HFFc6 (cell line): ENCODE data around the gene APBB2. TPM values are rescaled to one million over a fixed set of nuclear protein-coding genes. Genes with fewer than 3 reads are reported as not detected.

ENCODE experiments used
- DNase-seq: peaks from one replicate; pipeline ENCODE4 v3.0.0-alpha.2; 2018
- H3K27ac Mint-ChIP-seq: 2 replicates; pipeline ENCODE4 v1.8.0; 2020; ENCODE audit warnings: mild to moderate bottlenecking, mixed read lengths
- H3K27me3 Mint-ChIP-seq: 2 replicates; pipeline ENCODE4 v1.8.0; 2021; ENCODE audit warnings: mild to moderate bottlenecking, moderate library complexity, mixed read lengths; ENCODE audit not compliant: insufficient read depth
- H3K36me3 Mint-ChIP-seq: 2 replicates; pipeline ENCODE4 v1.8.0; 2021; ENCODE audit warnings: low read depth, mixed read lengths
- H3K4me1 Mint-ChIP-seq: 2 replicates; pipeline ENCODE4 v1.8.0; 2020; ENCODE audit warnings: low read depth, mixed read lengths
- H3K4me3 Mint-ChIP-seq: 2 replicates; pipeline ENCODE4 v1.8.0; 2020; ENCODE audit warnings: mild to moderate bottlenecking, moderate library complexity, mixed read lengths
- H3K9me3 Mint-ChIP-seq: 2 replicates; pipeline ENCODE4 v1.8.0; 2020; ENCODE audit warnings: mild to moderate bottlenecking, mixed read lengths
- CTCF ChIP-seq: fragments of 200-600 bp; sonication (generic); IDR thresholded peaks from 2 replicates; pipeline ENCODE4 v1.5.0; 2021; ENCODE audit warnings: antibody characterized with exemption, mild to moderate bottlenecking
- total RNA-seq, 6 experiments: library from RNA; stranded (reverse); fragmentation: NEBNext Ultra II Directional; extraction: Animal tissue kit (Norgen Biotek cat#: 25700); gene quantifications; 2 replicates in 1 of 6; 3 replicates in 5 of 6; pipeline ENCODE4 v1.2.3, GENCODE V29; 2021

APBB2 gene
- total RNA-seq, 6 experiments from 2014 or later, result 32.4 to 45.5 (median 35.8) TPM

GRCh38 chr4:41137879-41138278 lies 76.5 kb downstream of the APBB2 start:
- no peak for TF ChIP-seq CTCF
- H3K9me3 Mint-ChIP-seq, result no peaks in the 10 kb centered on the region
- DNase-seq, result no peak

GRCh38 chr4:41136456-41136855 lies 77.9 kb downstream of the APBB2 start:
- TF ChIP-seq CTCF, result no peak
- no peak for DNase-seq
- Mint-ChIP-seq H3K27me3 (no peaks in the 10 kb centered on the region), H3K4me1 (peaks cover 55% of the 10 kb centered on the region), H3K9me3 (no peaks in the 10 kb centered on the region), H3K4me3 (no peak overlapping the region), H3K27ac (0 out of 2 replicates have a peak overlapping the region, but pooled peaks have one; percentile 8), H3K36me3 (peaks cover 26% of the 10 kb centered on the region)

More at GRCh38 chr4:41137879-41138278, 76.5 kb downstream of the APBB2 start:
- H3K4me3 Mint-ChIP-seq, result no peak overlapping the region
- no peak overlapping the region for H3K27ac Mint-ChIP-seq
- peaks cover 2% of the 10 kb centered on the region; the same call in 1 of the 2 replicates for H3K27me3 Mint-ChIP-seq
- peaks cover 31% of the 10 kb centered on the region for H3K36me3 Mint-ChIP-seq
- peaks cover 60% of the 10 kb centered on the region for H3K4me1 Mint-ChIP-seq

GRCh38 chr4:41135801-41136200 lies 78.5 kb downstream of the APBB2 start:
- H3K4me1 Mint-ChIP-seq, result peaks cover 50% of the 10 kb centered on the region
- TF ChIP-seq CTCF, result no peak
- H3K4me3 Mint-ChIP-seq, result no peak overlapping the region
- H3K36me3 Mint-ChIP-seq, result peaks cover 20% of the 10 kb centered on the region
- DNase-seq, result no peak
- peak overlapping the region; percentile 30 for H3K27ac Mint-ChIP-seq
- H3K9me3 Mint-ChIP-seq, result no peaks in the 10 kb centered on the region
- H3K27me3 Mint-ChIP-seq, result peaks cover under 1% of the 10 kb centered on the region; the same call in 1 of the 2 replicates

GRCh38 chr4:41134581-41134980 lies 79.8 kb downstream of the APBB2 start:
- Mint-ChIP-seq H3K36me3 (peaks cover 16% of the 10 kb centered on the region), H3K27me3 (peaks cover 2% of the 10 kb centered on the region; the same call in 1 of the 2 replicates), H3K27ac (peak overlapping the region; percentile 21; the same call in 1 of the 2 replicates), H3K9me3 (no peaks in the 10 kb centered on the region), H3K4me3 (no peak overlapping the region; the same call in 1 of the 2 replicates), H3K4me1 (peaks cover 57% of the 10 kb centered on the region)
- no peak for DNase-seq
- no peak for TF ChIP-seq CTCF

- H3K9me3 Mint-ChIP-seq, result no peaks in the 10 kb centered on the region
- H3K27ac Mint-ChIP-seq, result no peak overlapping the region
- peaks cover 13% of the 10 kb centered on the region for H3K36me3 Mint-ChIP-seq
- no peak overlapping the region for H3K4me3 Mint-ChIP-seq
- no peak for DNase-seq
- no peak for TF ChIP-seq CTCF
- H3K4me1 Mint-ChIP-seq, result peaks cover 57% of the 10 kb centered on the region
- H3K27me3 Mint-ChIP-seq, result peaks cover 2% of the 10 kb centered on the region
Observed at GRCh38 chr4:41133454-41134018, 80.8 kb downstream of the APBB2 start.
